Lower lobe of right lung (tissue), 2 donors: ENCODE measurements around the gene ATAD3B. TPM values are rescaled to one million over a fixed set of nuclear protein-coding genes. Genes with fewer than 3 reads are reported as not detected.

Source experiments
- ATAC-seq, 2 donors: fragments of 200-7000 bp; cut with Tn5 transposase; one replicate each; pipeline ENCODE4 v1.9.1; 2020 to 2022; ENCODE audit warnings: mild to moderate bottlenecking in 2 of 2, moderate library complexity in 2 of 2
- DNase-seq: peaks from one replicate; pipeline ENCODE4 v3.0.0-alpha.2; 2020
- H3K27ac ChIP-seq: fragments of 200-600 bp; one replicate; pipeline ENCODE4 v1.8.0; 2022
- H3K27me3 ChIP-seq: fragments of 200-600 bp; one replicate; pipeline ENCODE4 v1.8.0; 2022; ENCODE audit warnings: low read depth
- H3K36me3 ChIP-seq: fragments of 200-600 bp; one replicate; pipeline ENCODE4 v1.8.0; 2022; ENCODE audit warnings: mild to moderate bottlenecking
- H3K4me1 ChIP-seq: fragments of 200-600 bp; one replicate; pipeline ENCODE4 v1.8.0; 2022
- H3K4me3 ChIP-seq: fragments of 200-600 bp; one replicate; pipeline ENCODE4 v1.8.0; 2022; ENCODE audit warnings: mild to moderate bottlenecking
- H3K9me3 ChIP-seq: fragments of 200-600 bp; one replicate; pipeline ENCODE4 v1.8.0; 2022
- intact Hi-C: fragments of 100-400 bp; cut with DNase I; formaldehyde crosslinking; loops from one replicate; pipeline ENCODE4 v1.11.0; 2022
- total RNA-seq: library from RNA; stranded (reverse); fragmentation: NEBNext Ultra II Directional; extraction: Animal tissue kit (Norgen Biotek cat#: 25700); gene quantifications from one replicate; pipeline ENCODE4 v1.2.1, GENCODE V29; 2021
- TF ChIP-seq, protein P1 (sequence below): fragments of 200-600 bp; IDR thresholded peaks from one replicate; pipeline ENCODE4 v1.8.0; 2022; ENCODE audit warnings: antibody characterized with exemption, mild to moderate bottlenecking
- donor health status: DM: no; HTN: yes; CAD: no; lungs with severe emphysema.

ATAD3B gene
- total RNA-seq, 1 donor from 2014 or later: 19.0 TPM

DNA sequence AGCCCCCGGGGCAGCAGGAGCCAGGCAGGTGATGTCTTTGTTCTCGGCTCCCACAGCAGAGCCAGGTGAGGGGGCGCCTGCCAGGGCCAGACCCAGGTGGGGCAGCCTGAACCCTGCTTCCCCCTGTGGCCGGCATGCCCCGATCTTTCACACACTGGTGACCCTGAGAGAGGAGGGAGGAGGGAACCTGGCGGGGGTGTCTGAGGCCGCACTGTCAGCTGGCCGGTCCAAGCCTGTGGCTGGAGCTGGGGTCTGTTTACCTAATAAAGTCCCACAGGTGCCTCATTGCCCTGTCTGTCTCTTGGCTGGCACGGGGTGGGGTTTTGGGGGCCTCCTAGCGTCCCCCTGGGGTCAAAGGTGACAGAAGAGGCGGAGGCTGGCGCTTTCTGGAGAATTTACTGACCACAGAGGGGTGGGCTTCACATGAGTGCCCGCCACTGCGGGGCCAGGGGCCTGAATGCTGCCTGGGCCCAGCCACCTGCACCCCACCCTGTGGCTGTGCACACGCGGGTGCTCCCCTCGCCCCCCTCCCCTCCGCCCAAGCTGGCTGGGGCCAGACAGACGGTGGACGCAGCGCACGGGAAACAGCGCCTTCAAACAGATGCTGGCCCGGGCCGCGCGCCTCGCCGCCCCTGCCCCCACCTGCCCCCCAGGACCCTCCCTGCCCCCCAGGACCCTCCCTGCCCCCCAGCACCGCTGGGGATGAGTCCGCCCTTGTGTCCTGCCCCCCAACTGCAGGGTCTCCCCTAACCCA is 63.0 kb downstream of the ATAD3B start:
- ATAC-seq: no peak
- Histone ChIP-seq H3K4me1 (peaks cover 10% of the 10 kb centered on the region), H3K27ac (no peak overlapping the region), H3K27me3 (no peaks in the 10 kb centered on the region), H3K36me3 (peaks cover 7% of the 10 kb centered on the region), H3K9me3 (peaks cover 14% of the 10 kb centered on the region), H3K4me3 (no peak overlapping the region)
- TF ChIP-seq, protein P1, sequence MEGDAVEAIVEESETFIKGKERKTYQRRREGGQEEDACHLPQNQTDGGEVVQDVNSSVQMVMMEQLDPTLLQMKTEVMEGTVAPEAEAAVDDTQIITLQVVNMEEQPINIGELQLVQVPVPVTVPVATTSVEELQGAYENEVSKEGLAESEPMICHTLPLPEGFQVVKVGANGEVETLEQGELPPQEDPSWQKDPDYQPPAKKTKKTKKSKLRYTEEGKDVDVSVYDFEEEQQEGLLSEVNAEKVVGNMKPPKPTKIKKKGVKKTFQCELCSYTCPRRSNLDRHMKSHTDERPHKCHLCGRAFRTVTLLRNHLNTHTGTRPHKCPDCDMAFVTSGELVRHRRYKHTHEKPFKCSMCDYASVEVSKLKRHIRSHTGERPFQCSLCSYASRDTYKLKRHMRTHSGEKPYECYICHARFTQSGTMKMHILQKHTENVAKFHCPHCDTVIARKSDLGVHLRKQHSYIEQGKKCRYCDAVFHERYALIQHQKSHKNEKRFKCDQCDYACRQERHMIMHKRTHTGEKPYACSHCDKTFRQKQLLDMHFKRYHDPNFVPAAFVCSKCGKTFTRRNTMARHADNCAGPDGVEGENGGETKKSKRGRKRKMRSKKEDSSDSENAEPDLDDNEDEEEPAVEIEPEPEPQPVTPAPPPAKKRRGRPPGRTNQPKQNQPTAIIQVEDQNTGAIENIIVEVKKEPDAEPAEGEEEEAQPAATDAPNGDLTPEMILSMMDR: no peak
- intact Hi-C loops: no loop called here
- DNase-seq: no peak

DNA sequence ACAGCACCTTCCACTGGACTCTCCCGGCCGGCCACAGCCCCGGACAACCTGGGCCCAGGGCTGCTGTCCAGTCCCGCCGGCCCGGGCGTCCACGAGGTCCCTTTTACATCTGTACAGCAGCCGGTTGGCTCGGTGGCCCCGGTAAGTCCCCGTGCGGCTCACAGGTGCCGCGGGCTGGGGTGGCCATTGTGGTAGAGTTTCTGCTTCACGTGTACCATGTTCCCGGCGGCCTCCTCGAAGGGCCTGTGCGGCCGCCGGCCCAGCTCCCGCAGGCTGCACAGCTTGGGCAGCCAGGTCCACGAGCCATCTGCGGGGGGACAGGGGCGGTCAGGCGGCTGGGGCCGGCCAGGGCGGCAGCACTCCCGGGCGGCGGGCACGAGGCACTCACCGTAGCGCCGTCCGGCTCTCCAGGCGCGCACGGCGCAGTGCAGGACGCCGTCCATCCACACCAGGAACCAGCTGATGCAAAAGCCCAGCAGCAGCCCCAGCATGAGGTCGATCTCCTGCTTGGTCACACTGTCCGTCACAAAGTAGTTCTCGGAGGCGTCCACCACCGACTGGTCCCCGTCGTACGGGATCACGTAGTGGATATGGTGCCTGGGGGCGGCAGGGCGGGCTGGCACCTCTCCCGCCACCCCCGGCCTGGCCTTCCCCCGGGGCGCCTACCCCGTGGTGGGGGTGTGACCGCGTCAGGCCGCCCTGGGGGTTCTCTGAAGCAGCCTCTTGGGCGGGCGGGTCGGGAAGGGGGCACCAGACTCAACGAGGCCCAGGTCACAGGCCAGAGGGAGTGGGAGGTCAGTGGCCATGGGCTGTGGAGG is 63.8 kb downstream of the ATAD3B start:
- DNase-seq (no peak), ATAC-seq (no peak)
- no peak overlapping the region for H3K27ac ChIP-seq
- peaks cover 5% of the 10 kb centered on the region for H3K36me3 ChIP-seq
- intact Hi-C loops: no loop called here
- no peak overlapping the region for H3K4me3 ChIP-seq
- H3K4me1 ChIP-seq: peaks cover 11% of the 10 kb centered on the region
- H3K9me3 ChIP-seq: peaks cover 14% of the 10 kb centered on the region
- no peaks in the 10 kb centered on the region for H3K27me3 ChIP-seq
- TF ChIP-seq, protein P1: no peak

DNA sequence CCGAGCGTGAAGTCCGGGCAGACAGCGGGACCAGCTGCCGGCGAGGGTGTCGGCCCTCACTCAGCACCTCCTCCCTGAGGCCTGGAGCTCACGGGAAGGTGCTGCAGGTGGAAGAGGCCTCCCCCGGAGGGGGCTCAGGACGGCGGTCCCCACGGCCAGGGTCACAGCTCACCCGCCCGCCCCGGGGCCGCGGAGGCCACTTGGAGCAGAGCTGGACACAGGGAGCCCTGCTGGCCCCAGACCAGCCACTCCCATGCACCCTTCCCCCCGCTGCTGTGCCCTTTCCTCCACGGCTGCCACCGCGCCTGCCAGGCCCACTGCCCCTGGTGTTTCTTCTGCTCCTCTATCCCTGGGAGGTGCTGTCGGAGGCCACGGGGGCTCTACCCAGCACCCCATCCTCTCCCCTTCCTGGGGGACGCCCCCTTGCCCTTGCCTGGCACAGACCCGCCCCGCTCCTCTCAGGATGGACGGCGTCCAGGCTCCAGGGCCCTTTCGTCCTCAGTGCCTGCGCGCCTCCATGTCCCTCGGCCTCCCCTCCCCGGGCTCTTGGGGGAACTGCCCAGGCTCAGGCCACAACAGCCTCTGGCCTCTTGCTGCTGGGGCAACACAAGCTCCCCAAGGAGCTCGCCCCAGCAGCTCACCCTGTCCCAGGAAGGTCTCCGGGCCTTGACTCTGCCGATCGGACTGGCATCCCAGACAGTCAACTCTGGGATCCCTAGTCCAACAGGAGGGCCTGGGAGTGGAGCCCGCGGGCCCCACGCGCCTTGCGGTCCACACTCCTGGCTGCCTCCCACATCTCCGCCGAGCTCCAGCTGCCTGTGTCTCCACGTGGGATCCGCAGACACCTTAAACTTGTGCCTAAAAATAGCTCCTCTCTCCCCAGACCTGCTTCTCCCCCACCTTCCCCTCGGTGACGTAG is 64.7 kb downstream of the ATAD3B start:
- Histone ChIP-seq H3K4me3 (no peak overlapping the region), H3K27me3 (no peaks in the 10 kb centered on the region), H3K4me1 (peaks cover 19% of the 10 kb centered on the region), H3K9me3 (peaks cover 12% of the 10 kb centered on the region), H3K27ac (no peak overlapping the region), H3K36me3 (peaks cover 6% of the 10 kb centered on the region)
- intact Hi-C loops: no loop called here
- TF ChIP-seq, protein P1: no peak
- DNase-seq (no peak), ATAC-seq (no peak)

DNA sequence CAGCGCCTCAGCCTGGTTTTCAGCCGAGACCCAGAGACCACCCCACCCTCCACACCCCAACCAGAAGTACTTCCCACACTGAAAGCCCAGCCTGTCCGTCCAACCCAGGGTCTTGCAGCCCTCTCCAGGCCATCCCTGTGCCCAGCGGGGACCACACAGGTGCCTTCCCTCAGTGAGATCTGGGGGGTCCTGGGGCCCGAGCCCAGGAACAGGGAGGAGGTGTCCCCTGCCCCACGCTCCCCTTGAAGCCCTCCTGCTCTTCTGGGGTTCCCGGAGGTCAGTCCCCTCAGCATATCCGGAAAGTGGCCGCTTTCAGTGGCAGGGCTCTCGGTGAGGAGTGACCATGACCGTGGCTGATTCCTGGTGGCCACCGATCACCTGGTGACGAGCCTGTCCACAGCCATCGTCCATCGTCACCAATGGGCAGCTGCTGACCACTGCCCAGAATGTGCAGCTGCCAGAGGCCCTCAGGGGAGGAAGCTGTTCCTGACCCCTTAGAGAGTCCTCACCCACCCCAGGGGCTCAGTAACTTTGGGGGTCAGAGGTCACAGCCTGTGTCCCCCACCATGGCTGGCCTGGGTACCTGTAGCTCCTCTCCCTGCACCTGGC is 65.5 kb downstream of the ATAD3B start:
- peaks cover 5% of the 10 kb centered on the region for H3K9me3 ChIP-seq
- H3K27me3 ChIP-seq: no peaks in the 10 kb centered on the region
- H3K4me3 ChIP-seq: no peak overlapping the region
- TF ChIP-seq, protein P1: no peak
- DNase-seq (no peak), ATAC-seq (no peak)
- H3K4me1 ChIP-seq: peaks cover 21% of the 10 kb centered on the region
- intact Hi-C loops: no loop called here
- no peak overlapping the region for H3K27ac ChIP-seq
- H3K36me3 ChIP-seq: peaks cover 14% of the 10 kb centered on the region
